Loucy (cell line): ENCODE data around the gene MRNIP.

Experiments
- H2AFZ ChIP-seq: fragments of 200-600 bp; sonication (generic); 2 replicates; pipeline ENCODE4 v1.6.0; 2016; ENCODE audit warnings: antibody characterized with exemption, mild to moderate bottlenecking, low read length, moderate library complexity
- H3F3A ChIP-seq: fragments of 200-600 bp; 2 replicates; pipeline ENCODE4 v1.6.0; 2016; ENCODE audit warnings: antibody characterized with exemption, low read depth, mild to moderate bottlenecking
- H3K27me3 ChIP-seq: fragments of 200-600 bp; sonication (generic); 2 replicates; pipeline ENCODE4 v1.6.1; 2014; ENCODE audit warnings: low read length, mild to moderate bottlenecking; ENCODE audit not compliant: insufficient read depth, poor library complexity, severe bottlenecking
- H3K36me3 ChIP-seq: fragments of 200-600 bp; sonication (generic); 2 replicates; pipeline ENCODE4 v1.6.1; 2016; ENCODE audit warnings: low read length; ENCODE audit not compliant: insufficient read depth
- H3K4me1 ChIP-seq: fragments of 200-600 bp; sonication (generic); 2 replicates; pipeline ENCODE4 v1.5.1; 2014; ENCODE audit warnings: low read length, mild to moderate bottlenecking; ENCODE audit not compliant: insufficient read depth, poor library complexity, severe bottlenecking
- H3K4me2 ChIP-seq: fragments of 200-600 bp; sonication (generic); 2 replicates; pipeline ENCODE4 v1.6.0; 2014; ENCODE audit warnings: antibody characterized with exemption, low read length, low read depth, mild to moderate bottlenecking; ENCODE audit not compliant: poor library complexity, severe bottlenecking
- H3K4me3 ChIP-seq: fragments of 200-600 bp; sonication (generic); 2 replicates; pipeline ENCODE4 v1.5.1; 2014; ENCODE audit warnings: low read length, mild to moderate bottlenecking, mixed read lengths; ENCODE audit not compliant: poor library complexity, severe bottlenecking
- H3K79me2 ChIP-seq: fragments of 200-600 bp; sonication (generic); 2 replicates; pipeline ENCODE4 v1.6.1; 2014; ENCODE audit warnings: low read length; ENCODE audit not compliant: insufficient read depth
- H3K9ac ChIP-seq: fragments of 200-600 bp; sonication (generic); 2 replicates; pipeline ENCODE4 v1.6.0; 2014; ENCODE audit warnings: mild to moderate bottlenecking, low read depth, low read length, moderate library complexity; ENCODE audit not compliant: poor library complexity, severe bottlenecking
- H3K9me2 ChIP-seq: fragments of 200-600 bp; sonication (generic); replicated peaks from 2 replicates; pipeline ENCODE4 v1.6.1; 2016; ENCODE audit warnings: low read depth, low read length, mixed read lengths
- H3K9me3 ChIP-seq: fragments of 200-600 bp; sonication (generic); 2 replicates; pipeline ENCODE4 v1.6.1; 2014; ENCODE audit warnings: mild to moderate bottlenecking, antibody characterized with exemption, low read length, low read depth; ENCODE audit not compliant: insufficient read depth
- H4K20me1 ChIP-seq: fragments of 200-600 bp; sonication (generic); 2 replicates; pipeline ENCODE4 v1.6.0; 2014; ENCODE audit warnings: antibody characterized with exemption, low read length, mild to moderate bottlenecking; ENCODE audit not compliant: insufficient read depth, poor library complexity, severe bottlenecking
- EZH2phosphoT487 ChIP-seq: fragments of 200-600 bp; IDR thresholded peaks from 2 replicates; pipeline ENCODE4 v1.6.1; 2018; ENCODE audit warnings: antibody characterized with exemption, mild to moderate bottlenecking, moderate library complexity, borderline replicate concordance
- TF ChIP-seq, protein P1 (sequence below): fragments of 200-600 bp; sonication (generic); conservative IDR thresholded peaks from 2 replicates; pipeline ENCODE4 v1.5.1; 2014; ENCODE audit warnings: mild to moderate bottlenecking, antibody characterized with exemption, low read length

MRNIP gene

DNA sequence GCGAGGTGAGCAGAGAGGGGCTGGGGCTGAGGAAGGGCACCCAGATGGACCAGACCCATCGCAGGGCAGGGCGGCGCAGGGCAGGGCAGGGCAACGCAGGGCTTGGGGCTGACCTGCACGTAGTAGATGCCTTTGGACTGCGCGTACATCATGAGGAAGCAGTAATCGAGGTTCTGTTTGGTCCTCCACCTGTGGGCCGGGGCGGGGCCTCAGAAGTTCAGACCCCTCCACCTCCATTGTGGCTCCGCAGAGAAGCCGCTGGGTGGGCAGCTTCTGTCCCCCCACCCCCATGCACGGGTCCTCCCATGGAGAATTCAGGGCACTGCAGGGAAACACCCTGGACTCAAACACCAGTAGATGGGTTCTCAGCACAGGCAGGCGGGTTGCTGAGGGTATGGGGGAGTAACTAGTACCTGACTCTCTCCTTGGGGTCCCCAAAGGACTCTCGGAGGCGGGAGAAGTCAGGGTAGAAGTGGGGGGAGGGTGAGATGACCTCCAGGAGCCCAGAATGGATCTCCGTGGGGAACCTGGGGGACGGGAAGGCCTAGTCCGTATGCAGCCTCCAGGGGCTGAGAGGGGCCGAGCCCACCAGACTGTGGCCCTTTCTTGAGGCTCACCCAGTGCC is 58.4 kb downstream of the MRNIP start:
- Histone ChIP-seq H3K9me3 (no peaks in the 10 kb centered on the region), H4K20me1 (peaks cover 12% of the 10 kb centered on the region), H3K9me2 (no peaks in the 10 kb centered on the region), H3K4me2 (no peak overlapping the region), H3K4me1 (peaks cover 15% of the 10 kb centered on the region), H3K9ac (no peak overlapping the region), H3K79me2 (peaks cover 9% of the 10 kb centered on the region), H3F3A (no peaks in the 10 kb centered on the region), H2AFZ (no peak overlapping the region), H3K4me3 (no peak overlapping the region), H3K36me3 (peaks cover 6% of the 10 kb centered on the region; the same call in 1 of the 2 replicates), H3K27me3 (no peaks in the 10 kb centered on the region)
- TF ChIP-seq, protein P1, sequence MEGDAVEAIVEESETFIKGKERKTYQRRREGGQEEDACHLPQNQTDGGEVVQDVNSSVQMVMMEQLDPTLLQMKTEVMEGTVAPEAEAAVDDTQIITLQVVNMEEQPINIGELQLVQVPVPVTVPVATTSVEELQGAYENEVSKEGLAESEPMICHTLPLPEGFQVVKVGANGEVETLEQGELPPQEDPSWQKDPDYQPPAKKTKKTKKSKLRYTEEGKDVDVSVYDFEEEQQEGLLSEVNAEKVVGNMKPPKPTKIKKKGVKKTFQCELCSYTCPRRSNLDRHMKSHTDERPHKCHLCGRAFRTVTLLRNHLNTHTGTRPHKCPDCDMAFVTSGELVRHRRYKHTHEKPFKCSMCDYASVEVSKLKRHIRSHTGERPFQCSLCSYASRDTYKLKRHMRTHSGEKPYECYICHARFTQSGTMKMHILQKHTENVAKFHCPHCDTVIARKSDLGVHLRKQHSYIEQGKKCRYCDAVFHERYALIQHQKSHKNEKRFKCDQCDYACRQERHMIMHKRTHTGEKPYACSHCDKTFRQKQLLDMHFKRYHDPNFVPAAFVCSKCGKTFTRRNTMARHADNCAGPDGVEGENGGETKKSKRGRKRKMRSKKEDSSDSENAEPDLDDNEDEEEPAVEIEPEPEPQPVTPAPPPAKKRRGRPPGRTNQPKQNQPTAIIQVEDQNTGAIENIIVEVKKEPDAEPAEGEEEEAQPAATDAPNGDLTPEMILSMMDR: no peak
- no peak for TF ChIP-seq EZH2phosphoT487

DNA sequence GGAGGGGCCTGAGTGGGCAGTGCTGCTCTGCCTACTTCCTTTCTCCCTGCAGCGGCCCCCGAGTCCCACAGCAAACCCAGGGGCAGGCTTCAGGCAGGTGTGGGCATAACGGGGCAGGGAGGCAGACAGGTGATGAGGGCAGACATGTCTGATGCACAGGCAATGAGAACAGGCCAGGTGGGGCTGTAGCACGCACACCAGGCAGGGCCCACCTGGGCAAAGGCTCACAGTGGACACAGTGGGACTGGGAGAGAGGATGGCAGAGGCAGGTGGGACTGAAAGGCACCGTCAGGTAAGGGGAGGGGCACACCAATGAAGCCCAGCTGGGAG is 59.0 kb downstream of the MRNIP start:
- Histone ChIP-seq H3K36me3 (peaks cover 6% of the 10 kb centered on the region; the same call in 1 of the 2 replicates), H3K27me3 (no peaks in the 10 kb centered on the region), H3K4me2 (no peak overlapping the region), H3F3A (no peaks in the 10 kb centered on the region), H4K20me1 (peaks cover 10% of the 10 kb centered on the region), H3K9ac (no peak overlapping the region), H3K9me3 (no peaks in the 10 kb centered on the region), H3K4me3 (no peak overlapping the region), H2AFZ (no peak overlapping the region), H3K79me2 (peaks cover 3% of the 10 kb centered on the region; the same call in 1 of the 2 replicates), H3K9me2 (no peaks in the 10 kb centered on the region), H3K4me1 (peaks cover 14% of the 10 kb centered on the region)
- TF ChIP-seq EZH2phosphoT487: no peak

DNA sequence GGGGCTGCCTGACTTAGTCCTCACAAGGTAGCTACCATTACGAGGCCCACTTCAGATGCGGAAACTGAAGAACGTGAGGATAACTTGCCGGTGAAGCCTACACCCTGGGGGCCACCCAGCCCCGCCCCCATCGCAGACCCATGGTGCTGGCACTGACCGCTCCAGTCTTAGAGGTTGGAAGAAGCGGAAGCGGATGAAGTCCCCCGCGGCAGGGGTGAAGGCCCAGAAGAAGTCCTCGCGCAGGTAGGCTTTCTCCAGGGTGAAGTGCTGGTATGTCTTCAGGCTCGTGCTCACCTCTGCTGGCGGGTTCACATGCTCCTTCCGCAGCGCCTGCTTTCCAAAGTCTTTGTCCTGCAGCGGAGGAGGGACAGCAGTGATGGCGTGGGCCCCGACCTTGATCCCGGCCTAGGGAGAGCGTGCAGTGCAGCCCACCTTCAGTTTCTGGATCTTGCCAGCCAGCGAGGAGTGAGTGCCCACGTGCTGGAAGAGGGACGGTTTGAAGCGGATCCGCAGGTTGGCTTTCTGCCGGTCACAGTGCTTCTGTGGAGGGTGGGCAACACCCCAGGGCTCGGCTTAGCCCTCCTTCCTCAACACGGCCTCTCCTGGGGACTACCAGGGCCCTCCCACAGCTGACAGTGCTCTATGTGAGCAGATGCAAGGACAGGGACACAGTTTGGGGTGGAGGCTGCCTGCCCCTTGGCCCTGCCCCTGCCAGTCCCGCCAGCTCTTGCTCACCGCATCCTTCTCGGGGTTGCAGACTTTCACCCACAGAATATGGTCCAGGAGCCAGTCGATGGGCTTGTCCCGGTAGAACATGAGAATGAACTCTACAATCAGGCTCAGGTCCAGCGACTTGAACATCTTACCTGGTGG is 59.6 kb downstream of the MRNIP start:
- no peaks in the 10 kb centered on the region for H3K27me3 ChIP-seq
- peaks cover 14% of the 10 kb centered on the region for H3K4me1 ChIP-seq
- TF ChIP-seq EZH2phosphoT487: no peak
- H3K36me3 ChIP-seq: peaks cover 6% of the 10 kb centered on the region; the same call in 1 of the 2 replicates
- peaks cover 5% of the 10 kb centered on the region for H4K20me1 ChIP-seq
- H3K4me2 ChIP-seq: no peak overlapping the region
- no peaks in the 10 kb centered on the region; the same call in 1 of the 2 replicates for H3K79me2 ChIP-seq
- H3K9ac ChIP-seq: no peak overlapping the region
- no peaks in the 10 kb centered on the region for H3F3A ChIP-seq
- H3K9me2 ChIP-seq: no peaks in the 10 kb centered on the region
- H2AFZ ChIP-seq: no peak overlapping the region
- H3K9me3 ChIP-seq: no peaks in the 10 kb centered on the region
- H3K4me3 ChIP-seq: no peak overlapping the region

DNA sequence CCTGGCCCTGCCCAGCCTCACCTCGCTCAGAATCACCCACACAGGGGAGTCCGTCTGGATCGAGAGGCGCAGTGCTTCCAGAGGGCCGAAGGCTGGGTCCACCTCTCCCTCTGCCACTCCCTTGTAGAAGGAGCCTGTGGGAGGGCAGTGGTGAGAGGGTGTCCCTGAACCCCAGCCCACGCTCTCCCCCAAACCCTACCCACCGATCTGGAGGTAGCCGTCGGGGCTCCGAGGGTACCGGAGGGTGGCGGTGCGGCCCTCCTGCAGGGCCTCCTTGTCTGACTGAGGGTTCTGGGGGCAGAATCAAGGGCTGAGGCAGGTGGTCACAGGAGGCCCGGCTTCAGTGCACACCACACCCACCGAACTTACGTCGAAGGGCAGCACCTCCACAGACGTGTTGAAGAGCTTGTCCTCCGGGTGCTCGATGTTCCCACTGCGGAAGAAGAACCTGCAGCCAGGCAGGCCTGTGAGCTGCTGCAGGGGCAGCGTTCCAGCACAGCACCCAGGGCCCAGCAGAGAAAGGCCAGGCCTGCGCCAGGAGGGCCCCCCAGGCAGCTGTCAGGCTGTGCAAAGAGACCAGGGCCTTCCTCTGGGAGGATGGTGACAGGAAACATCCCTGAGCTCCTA is 60.4 kb downstream of the MRNIP start:
- Histone ChIP-seq H3K9me2 (no peaks in the 10 kb centered on the region), H3K4me1 (peaks cover 19% of the 10 kb centered on the region), H3K36me3 (peaks cover 6% of the 10 kb centered on the region; the same call in 1 of the 2 replicates), H3K4me2 (no peak overlapping the region), H2AFZ (no peak overlapping the region), H4K20me1 (peaks cover 5% of the 10 kb centered on the region), H3K9ac (no peak overlapping the region), H3F3A (no peaks in the 10 kb centered on the region), H3K4me3 (no peak overlapping the region), H3K27me3 (no peaks in the 10 kb centered on the region), H3K79me2 (no peaks in the 10 kb centered on the region; the same call in 1 of the 2 replicates), H3K9me3 (no peaks in the 10 kb centered on the region)
- TF ChIP-seq EZH2phosphoT487: no peak
